Measurements from ENCODE around the gene LRRC38. TPM values are rescaled to one million over a fixed set of nuclear protein-coding genes. Genes with fewer than 3 reads are reported as not detected.

LRRC38 gene
- total and polyA plus RNA-seq, 2 donors (not counting 1 experiment from before 2014, with no cell fraction given), result not detected

DNA sequence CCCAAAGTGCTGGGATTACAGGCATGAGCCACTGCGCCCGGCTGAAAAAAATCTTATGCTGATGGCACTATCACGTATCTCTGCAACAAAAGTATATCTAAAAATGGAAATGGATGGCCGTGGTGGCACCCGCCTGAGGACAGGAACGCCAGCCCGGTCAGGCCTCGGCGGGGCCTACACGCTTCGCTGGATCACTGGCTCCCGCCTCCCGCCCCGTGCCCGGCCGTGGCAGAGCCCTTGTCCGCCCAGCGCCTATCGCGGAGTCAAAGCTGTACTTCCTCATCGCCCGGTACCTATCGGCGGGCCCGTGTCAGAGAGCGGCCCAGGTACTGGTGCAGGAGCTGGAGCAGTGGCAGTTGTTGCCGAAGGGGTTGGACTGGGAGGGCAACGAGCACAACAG is 41.0 kb upstream of the LRRC38 start:
- H3K4me1 Mint-ChIP-seq, result no peaks in the 10 kb centered on the region
- peaks cover 10% of the 10 kb centered on the region for H3K27me3 Mint-ChIP-seq
- no peak for TF ChIP-seq EZH2 (IDR thresholded peaks at IDR 0.05; ENCODE audit: borderline replicate concordance, insufficient read depth, low read depth, low read length, poor library complexity, severe bottlenecking)
- TF ChIP-seq, protein P1, sequence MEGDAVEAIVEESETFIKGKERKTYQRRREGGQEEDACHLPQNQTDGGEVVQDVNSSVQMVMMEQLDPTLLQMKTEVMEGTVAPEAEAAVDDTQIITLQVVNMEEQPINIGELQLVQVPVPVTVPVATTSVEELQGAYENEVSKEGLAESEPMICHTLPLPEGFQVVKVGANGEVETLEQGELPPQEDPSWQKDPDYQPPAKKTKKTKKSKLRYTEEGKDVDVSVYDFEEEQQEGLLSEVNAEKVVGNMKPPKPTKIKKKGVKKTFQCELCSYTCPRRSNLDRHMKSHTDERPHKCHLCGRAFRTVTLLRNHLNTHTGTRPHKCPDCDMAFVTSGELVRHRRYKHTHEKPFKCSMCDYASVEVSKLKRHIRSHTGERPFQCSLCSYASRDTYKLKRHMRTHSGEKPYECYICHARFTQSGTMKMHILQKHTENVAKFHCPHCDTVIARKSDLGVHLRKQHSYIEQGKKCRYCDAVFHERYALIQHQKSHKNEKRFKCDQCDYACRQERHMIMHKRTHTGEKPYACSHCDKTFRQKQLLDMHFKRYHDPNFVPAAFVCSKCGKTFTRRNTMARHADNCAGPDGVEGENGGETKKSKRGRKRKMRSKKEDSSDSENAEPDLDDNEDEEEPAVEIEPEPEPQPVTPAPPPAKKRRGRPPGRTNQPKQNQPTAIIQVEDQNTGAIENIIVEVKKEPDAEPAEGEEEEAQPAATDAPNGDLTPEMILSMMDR (IDR thresholded peaks at IDR 0.05), result no peak
- Histone ChIP-seq H4K20me1 (ENCODE audit: control insufficient read depth, insufficient read depth, low read length, poor library complexity, severe bottlenecking) (no peaks in the 10 kb centered on the region), H3K4me2 (replicated peaks; ENCODE audit: low read depth, low read length, poor library complexity, severe bottlenecking) (no peak overlapping the region), H3K27ac (ENCODE audit: low read length in 2 of 2) (no peak overlapping the region), H3K4me1 (ENCODE audit: control insufficient read depth in 2 of 2, insufficient read depth in 2 of 2, low read length in 2 of 2) (no peaks in the 10 kb centered on the region), H3K36me3 (replicated peaks in 1 of 2; ENCODE audit: control extremely low read depth in 1 of 2, control insufficient read depth in 1 of 2, extremely low read depth in 1 of 2, insufficient read depth in 2 of 2, low read length in 1 of 2) (no peaks in the 10 kb centered on the region), H2AFZ (ENCODE audit: insufficient read depth, low read depth, low read length, poor library complexity, severe bottlenecking) (no peak overlapping the region), H3K9me3 (ENCODE audit: control extremely low read depth in 1 of 3, control insufficient read depth in 2 of 3, insufficient read depth in 1 of 3, low read length in 2 of 3) (peaks cover 0 to 5% (median 0%) of the 10 kb centered on the region in 3 donors), H3K4me3 (ENCODE audit: control extremely low read depth in 1 of 5, extremely low read depth in 1 of 5, insufficient read depth in 1 of 5, low read depth in 2 of 5, low read length in 4 of 5) (no peak overlapping the region), H3K9ac (ENCODE audit: low read length) (no peak overlapping the region), H3K27me3 (replicated peaks in 1 of 4; ENCODE audit: control extremely low read depth in 1 of 4, control insufficient read depth in 3 of 4, insufficient read depth in 4 of 4, low read length in 3 of 4) (no peaks in the 10 kb centered on the region), H3K79me2 (ENCODE audit: control insufficient read depth, insufficient read depth, low read length) (no peaks in the 10 kb centered on the region)
- no peak for ATAC-seq (ENCODE audit: low read depth)
- DNase-seq, result no peak
- WGBS (ENCODE audit: insufficient coverage), result 96% methylated on average over 27 of the region's 28 CpGs
- H3K9me3 Mint-ChIP-seq (ENCODE audit: insufficient read depth), result no peaks in the 10 kb centered on the region
- ChIA-PET CTCF (no interaction called here), POLR2A (no interaction called here)
- no peak overlapping the region for H3K27ac Mint-ChIP-seq
- no peak overlapping the region for H3K4me3 Mint-ChIP-seq
- intact Hi-C loops (cut with micrococcal nuclease), result no loop called here

- Histone ChIP-seq H3K79me2 (ENCODE audit: control insufficient read depth, insufficient read depth, low read length) (no peaks in the 10 kb centered on the region), H2AFZ (ENCODE audit: insufficient read depth, low read depth, low read length, poor library complexity, severe bottlenecking) (no peak overlapping the region), H3K9ac (ENCODE audit: low read length) (no peak overlapping the region), H3K4me2 (replicated peaks; ENCODE audit: low read depth, low read length, poor library complexity, severe bottlenecking) (no peak overlapping the region), H3K36me3 (replicated peaks in 1 of 2; ENCODE audit: control extremely low read depth in 1 of 2, control insufficient read depth in 1 of 2, extremely low read depth in 1 of 2, insufficient read depth in 2 of 2, low read length in 1 of 2) (no peaks in the 10 kb centered on the region), H3K4me1 (ENCODE audit: control insufficient read depth in 2 of 2, insufficient read depth in 2 of 2, low read length in 2 of 2) (no peaks in the 10 kb centered on the region), H3K27ac (ENCODE audit: low read length in 2 of 2) (no peak overlapping the region), H3K9me3 (ENCODE audit: control extremely low read depth in 1 of 3, control insufficient read depth in 2 of 3, insufficient read depth in 1 of 3, low read length in 2 of 3) (peaks cover 0 to 5% (median 0%) of the 10 kb centered on the region in 3 donors), H3K27me3 (replicated peaks in 1 of 4; ENCODE audit: control extremely low read depth in 1 of 4, control insufficient read depth in 3 of 4, insufficient read depth in 4 of 4, low read length in 3 of 4) (no peaks in the 10 kb centered on the region), H3K4me3 (ENCODE audit: control extremely low read depth in 1 of 5, extremely low read depth in 1 of 5, insufficient read depth in 1 of 5, low read depth in 2 of 5, low read length in 4 of 5) (no peak overlapping the region), H4K20me1 (ENCODE audit: control insufficient read depth, insufficient read depth, low read length, poor library complexity, severe bottlenecking) (no peaks in the 10 kb centered on the region)
- ChIA-PET CTCF (no interaction called here), POLR2A (no interaction called here)
- H3K27me3 Mint-ChIP-seq, result peaks cover 22% of the 10 kb centered on the region
- 85% methylated on average over 2 of the region's 4 CpGs for WGBS (ENCODE audit: insufficient coverage)
- no peak for ATAC-seq (ENCODE audit: low read depth)
- H3K27ac Mint-ChIP-seq, result no peak overlapping the region
- no peaks in the 10 kb centered on the region for H3K4me1 Mint-ChIP-seq
- intact Hi-C loops (cut with micrococcal nuclease), result no loop called here
- H3K4me3 Mint-ChIP-seq, result no peak overlapping the region
- DNase-seq, result no peak
- no peaks in the 10 kb centered on the region for H3K9me3 Mint-ChIP-seq (ENCODE audit: insufficient read depth)
- TF ChIP-seq EZH2 (IDR thresholded peaks at IDR 0.05; ENCODE audit: borderline replicate concordance, insufficient read depth, low read depth, low read length, poor library complexity, severe bottlenecking), result no peak
- TF ChIP-seq, protein P1 (IDR thresholded peaks at IDR 0.05), result no peak
These were observed 36.9 kb upstream of the LRRC38 start for GRCh38 chr1:13550663-13551062.

All from B cell (primary cell).